Caco-2 (cell line): ENCODE measurements around the gene E2F4. TPM values are rescaled to one million over a fixed set of nuclear protein-coding genes. Genes with fewer than 3 reads are reported as not detected.

Experiments used
- BruUV-seq: library from RNA; stranded (reverse); fragments of 400-500 nt; replicated peaks from 2 replicates; lab custom pipeline; 2021; lab: Mats Ljungman, UMichigan
- CTCF ChIA-PET: fragments of 300-600 bp; sonication (Branson Sonifier 250); formaldehyde crosslinking; loops from one replicate; lab custom pipeline; 2022; ENCODE audit warnings: antibody characterized with exemption; lab: Charles Lee
- POLR2A ChIA-PET: fragments of 300-600 bp; sonication (Branson Sonifier 250); formaldehyde crosslinking; loops from one replicate; lab custom pipeline; 2022; ENCODE audit warnings: antibody characterized with exemption; lab: Charles Lee
- DNase-seq, 2 experiments: peaks; one replicate each; pipeline versions ENCODE4 v3.0.0 to v3.0.0-alpha.2; 2020 to 2022
- H3K27me3 ChIP-seq: replicated peaks from 2 replicates; pipeline ENCODE4 v1.6.0; 2011; ENCODE audit warnings: low read length; ENCODE audit not compliant: control insufficient read depth, insufficient read depth
- H3K36me3 ChIP-seq: 2 replicates; pipeline ENCODE4 v1.5.1; 2011; ENCODE audit warnings: low read length; ENCODE audit not compliant: control insufficient read depth, insufficient read depth
- H3K4me1 ChIP-seq: fragments of 250-450 bp; sonication (Bioruptor Pico); 2 replicates; pipeline ENCODE4 v1.5.1; 2020; ENCODE audit warnings: mild to moderate bottlenecking
- H3K4me3 ChIP-seq: 2 replicates; pipeline ENCODE4 v1.5.1; 2011; ENCODE audit warnings: low read depth, mild to moderate bottlenecking, control low read depth, low read length
- H3K9me3 ChIP-seq: fragments of 250-450 bp; sonication (Bioruptor Pico); 2 replicates; pipeline ENCODE4 v1.5.1; 2020; ENCODE audit warnings: mild to moderate bottlenecking, moderate library complexity
- H3K27ac Mint-ChIP-seq: one replicate; pipeline ENCODE4 v1.8.0; 2022; ENCODE audit warnings: mixed read lengths; ENCODE audit not compliant: unreplicated experiment
- H3K27me3 Mint-ChIP-seq: one replicate; pipeline ENCODE4 v1.8.0; 2022; ENCODE audit warnings: mixed read lengths; ENCODE audit not compliant: insufficient read depth, unreplicated experiment
- H3K36me3 Mint-ChIP-seq: one replicate; pipeline ENCODE4 v1.8.0; 2022; ENCODE audit warnings: mild to moderate bottlenecking, mixed read lengths; ENCODE audit not compliant: insufficient read depth, unreplicated experiment
- H3K4me1 Mint-ChIP-seq: one replicate; pipeline ENCODE4 v1.8.0; 2022; ENCODE audit warnings: low read depth, mixed read lengths; ENCODE audit not compliant: unreplicated experiment
- H3K4me3 Mint-ChIP-seq: one replicate; pipeline ENCODE4 v1.8.0; 2022; ENCODE audit warnings: mild to moderate bottlenecking, moderate library complexity, mixed read lengths; ENCODE audit not compliant: unreplicated experiment
- H3K9me3 Mint-ChIP-seq: one replicate; pipeline ENCODE4 v1.8.0; 2022; ENCODE audit warnings: mixed read lengths; ENCODE audit not compliant: unreplicated experiment
- CTCF ChIP-seq, 2 experiments: fragments of 200-600 bp in 1 of 2; IDR thresholded peaks; 1 replicate in 1 of 2; 2 replicates in 1 of 2; pipeline versions ENCODE4 v1.5.1 to v1.8.0; 2011 to 2022; ENCODE audit warnings: antibody characterized with exemption in 1 of 2, control low read depth in 1 of 2, inconsistent platforms in 1 of 2, low read depth in 1 of 2, low read length in 1 of 2, mild to moderate bottlenecking in 1 of 2, moderate library complexity in 1 of 2; ENCODE audit not compliant: insufficient read depth in 1 of 2, severe bottlenecking in 1 of 2, unreplicated experiment in 1 of 2
- intact Hi-C: fragments of 100-400 bp; cut with micrococcal nuclease; formaldehyde crosslinking; loops from one replicate; pipeline ENCODE4 v1.10.0; 2022; ENCODE audit not compliant: unreplicated experiment
- total RNA-seq: library from RNA; stranded (reverse); gene quantifications from 2 replicates; pipeline ENCODE4 v1.2.3, GENCODE V29; 2022

E2F4 gene
- total RNA-seq, 1 experiment from 2014 or later, result 115 TPM

GRCh38 chr16:67235816-67236562 is 44.0 kb downstream of the E2F4 start:
- Mint-ChIP-seq H3K36me3 (peaks cover 73% of the 10 kb centered on the region), H3K27me3 (no peaks in the 10 kb centered on the region), H3K9me3 (no peaks in the 10 kb centered on the region), H3K4me1 (peaks cover under 1% of the 10 kb centered on the region), H3K4me3 (no peak overlapping the region), H3K27ac (peak overlapping the region; percentile 25)
- H3K4me3 ChIP-seq, result no peak overlapping the region
- no peak for DNase-seq
- POLR2A ChIA-PET, result interaction anchor here (1.2 kb wide), 1 partner anchor 12 kb away, joined by 4 read pairs; no protein-coding TSS in a partner anchor
- no peaks in the 10 kb centered on the region for H3K27me3 ChIP-seq
- peaks cover 8% of the 10 kb centered on the region for H3K4me1 ChIP-seq
- peaks cover 6% of the 10 kb centered on the region for H3K36me3 ChIP-seq
- H3K9me3 ChIP-seq, result no peaks in the 10 kb centered on the region
- BruUV-seq, result no TSS peak
- intact Hi-C loops, result no loop called here
- CTCF ChIA-PET, result interaction anchor here (0.6 to 6.0 kb wide), 5 partner anchors 9 to 282 kb away, joined by 3 to 19 read pairs (median 4); no protein-coding TSS in a partner anchor
- no peak for TF ChIP-seq CTCF (IDR thresholded peaks at IDR 0.05; ENCODE audit: insufficient read depth in 1 of 2, low read depth in 1 of 2, low read length in 1 of 2, severe bottlenecking in 1 of 2, unreplicated experiment in 1 of 2)

GRCh38 chr16:67236563-67237395 is 44.8 kb downstream of the E2F4 start:
- BruUV-seq, result TSS peak; percentile 14
- TF ChIP-seq CTCF (IDR thresholded peaks at IDR 0.05; ENCODE audit: insufficient read depth in 1 of 2, low read depth in 1 of 2, low read length in 1 of 2, severe bottlenecking in 1 of 2, unreplicated experiment in 1 of 2), result no peak
- CTCF ChIA-PET, result interaction anchor here (0.6 to 6.0 kb wide), 6 partner anchors 10 to 283 kb away, joined by 3 to 19 read pairs (median 4); no protein-coding TSS in a partner anchor
- POLR2A ChIA-PET, result interaction anchor here (1.2 kb wide), 1 partner anchor 11 kb away, joined by 4 read pairs; no protein-coding TSS in a partner anchor
- H3K27me3 ChIP-seq, result no peaks in the 10 kb centered on the region
- H3K4me1 Mint-ChIP-seq, result peaks cover 8% of the 10 kb centered on the region
- no peak overlapping the region for H3K4me3 ChIP-seq
- no peaks in the 10 kb centered on the region for H3K27me3 Mint-ChIP-seq
- peak; percentile 81 to 85 for DNase-seq
- no peak overlapping the region for H3K4me3 Mint-ChIP-seq
- no peaks in the 10 kb centered on the region for H3K9me3 Mint-ChIP-seq
- H3K9me3 ChIP-seq, result no peaks in the 10 kb centered on the region
- peak overlapping the region; percentile 33 for H3K27ac Mint-ChIP-seq
- intact Hi-C loops, result no loop called here
- H3K4me1 ChIP-seq, result peaks cover 16% of the 10 kb centered on the region
- peaks cover 2% of the 10 kb centered on the region; the same call in 1 of the 2 replicates for H3K36me3 ChIP-seq
- peaks cover 67% of the 10 kb centered on the region for H3K36me3 Mint-ChIP-seq
